NT2/D1 (cell line): ENCODE measurements around the gene B3GALT6.

Source experiments
- SUZ12 ChIP-seq: IDR thresholded peaks from 2 replicates; pipeline ENCODE4 v1.6.1; 2011; ENCODE audit not compliant: insufficient read length, insufficient read depth; ENCODE audit errors: extremely low read depth
- YY1 ChIP-seq: IDR thresholded peaks from 2 replicates; pipeline ENCODE4 v1.6.1; 2011; ENCODE audit not compliant: insufficient read length, insufficient read depth

GRCh38 chr1:1205769-1206375, 26.2 kb upstream of the B3GALT6 start:
- no peak for TF ChIP-seq SUZ12
- no peak for TF ChIP-seq YY1
